ENCODE data around the gene MEP1A.

Gene MEP1A

DNA sequence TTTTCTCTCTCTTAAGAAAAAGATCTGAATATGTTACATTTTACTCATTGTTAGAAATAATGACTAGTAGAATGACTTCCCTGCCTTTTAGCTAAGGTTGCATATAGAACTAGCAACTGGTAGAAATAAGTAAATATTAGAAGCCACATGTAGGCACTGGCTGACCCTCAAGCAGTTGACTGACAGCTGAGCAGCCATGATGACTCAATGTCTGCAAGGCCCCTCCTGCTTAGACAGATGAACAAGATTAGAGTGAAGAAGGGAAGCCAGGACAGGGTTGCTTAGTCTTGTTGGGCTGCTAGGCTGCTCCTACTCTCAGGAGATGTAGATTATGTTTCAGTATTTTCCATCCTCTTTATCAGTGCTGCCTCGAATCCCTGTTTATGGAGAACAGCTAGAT, 6.5 kb downstream of the MEP1A start:
- no peaks in the 10 kb centered on the region for H3K36me3 ChIP-seq (ENCODE audit: insufficient read depth, low read length)
- H2AFZ ChIP-seq (ENCODE audit: low read length), result no peak overlapping the region
- no peaks in the 10 kb centered on the region for H3K27me3 ChIP-seq (ENCODE audit: insufficient read depth, low read length, poor library complexity, severe bottlenecking)
- H3K9me2 ChIP-seq (replicated peaks; ENCODE audit: low read depth, low read length), result no peaks in the 10 kb centered on the region
- H4K20me1 ChIP-seq (ENCODE audit: insufficient read depth, low read length, poor library complexity, severe bottlenecking), result no peaks in the 10 kb centered on the region
- no peaks in the 10 kb centered on the region for H3K4me1 ChIP-seq (ENCODE audit: insufficient read depth, low read length, poor library complexity, severe bottlenecking)
- no peaks in the 10 kb centered on the region for H3K79me2 ChIP-seq (ENCODE audit: insufficient read depth, low read length)
- no peaks in the 10 kb centered on the region for H3F3A ChIP-seq (ENCODE audit: low read depth)
- no peaks in the 10 kb centered on the region for H3K9me3 ChIP-seq (ENCODE audit: insufficient read depth, low read depth, low read length)
- H3K4me3 ChIP-seq (ENCODE audit: low read length, poor library complexity, severe bottlenecking), result no peak overlapping the region
- no peak overlapping the region for H3K9ac ChIP-seq (ENCODE audit: low read depth, low read length, poor library complexity, severe bottlenecking)
- no peak overlapping the region for H3K4me2 ChIP-seq (ENCODE audit: low read depth, low read length, poor library complexity, severe bottlenecking)
- TF ChIP-seq, protein P1, sequence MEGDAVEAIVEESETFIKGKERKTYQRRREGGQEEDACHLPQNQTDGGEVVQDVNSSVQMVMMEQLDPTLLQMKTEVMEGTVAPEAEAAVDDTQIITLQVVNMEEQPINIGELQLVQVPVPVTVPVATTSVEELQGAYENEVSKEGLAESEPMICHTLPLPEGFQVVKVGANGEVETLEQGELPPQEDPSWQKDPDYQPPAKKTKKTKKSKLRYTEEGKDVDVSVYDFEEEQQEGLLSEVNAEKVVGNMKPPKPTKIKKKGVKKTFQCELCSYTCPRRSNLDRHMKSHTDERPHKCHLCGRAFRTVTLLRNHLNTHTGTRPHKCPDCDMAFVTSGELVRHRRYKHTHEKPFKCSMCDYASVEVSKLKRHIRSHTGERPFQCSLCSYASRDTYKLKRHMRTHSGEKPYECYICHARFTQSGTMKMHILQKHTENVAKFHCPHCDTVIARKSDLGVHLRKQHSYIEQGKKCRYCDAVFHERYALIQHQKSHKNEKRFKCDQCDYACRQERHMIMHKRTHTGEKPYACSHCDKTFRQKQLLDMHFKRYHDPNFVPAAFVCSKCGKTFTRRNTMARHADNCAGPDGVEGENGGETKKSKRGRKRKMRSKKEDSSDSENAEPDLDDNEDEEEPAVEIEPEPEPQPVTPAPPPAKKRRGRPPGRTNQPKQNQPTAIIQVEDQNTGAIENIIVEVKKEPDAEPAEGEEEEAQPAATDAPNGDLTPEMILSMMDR (conservative IDR thresholded peaks at IDR 0.05; ENCODE audit: low read length), result no peak
- TF ChIP-seq EZH2phosphoT487 (IDR thresholded peaks at IDR 0.05; ENCODE audit: borderline replicate concordance), result no peak

DNA sequence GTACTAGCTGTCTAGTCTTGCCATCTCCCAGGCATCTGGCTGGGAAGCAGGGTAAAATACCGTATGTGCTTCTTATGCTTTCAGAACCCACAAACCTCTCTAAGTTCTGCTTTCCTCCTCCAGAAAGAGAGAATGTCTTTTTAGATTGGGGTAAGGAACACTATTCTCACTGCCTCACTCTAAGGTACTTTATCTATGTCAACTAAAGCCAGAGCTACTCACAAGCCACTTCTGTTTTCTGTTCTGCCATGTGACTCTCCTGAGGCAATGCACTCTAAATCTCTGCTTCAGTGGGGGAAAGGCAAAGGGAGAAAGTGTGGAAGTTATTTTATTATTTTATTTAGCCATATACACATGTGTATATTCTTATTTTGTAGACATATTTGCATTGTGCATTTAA, 15.6 kb downstream of the MEP1A start:
- no peaks in the 10 kb centered on the region for H3K79me2 ChIP-seq (ENCODE audit: insufficient read depth, low read length)
- no peaks in the 10 kb centered on the region for H3K9me2 ChIP-seq (replicated peaks; ENCODE audit: low read depth, low read length)
- no peaks in the 10 kb centered on the region for H3K27me3 ChIP-seq (ENCODE audit: insufficient read depth, low read length, poor library complexity, severe bottlenecking)
- no peaks in the 10 kb centered on the region for H3F3A ChIP-seq (ENCODE audit: low read depth)
- no peak overlapping the region for H3K9ac ChIP-seq (ENCODE audit: low read depth, low read length, poor library complexity, severe bottlenecking)
- no peak overlapping the region for H3K4me3 ChIP-seq (ENCODE audit: low read length, poor library complexity, severe bottlenecking)
- TF ChIP-seq, protein P1 (conservative IDR thresholded peaks at IDR 0.05; ENCODE audit: low read length), result no peak
- no peak for TF ChIP-seq EZH2phosphoT487 (IDR thresholded peaks at IDR 0.05; ENCODE audit: borderline replicate concordance)
- no peak overlapping the region for H3K4me2 ChIP-seq (ENCODE audit: low read depth, low read length, poor library complexity, severe bottlenecking)
- H3K36me3 ChIP-seq (ENCODE audit: insufficient read depth, low read length), result no peaks in the 10 kb centered on the region
- no peaks in the 10 kb centered on the region for H3K4me1 ChIP-seq (ENCODE audit: insufficient read depth, low read length, poor library complexity, severe bottlenecking)
- no peaks in the 10 kb centered on the region for H4K20me1 ChIP-seq (ENCODE audit: insufficient read depth, low read length, poor library complexity, severe bottlenecking)
- no peaks in the 10 kb centered on the region for H3K9me3 ChIP-seq (ENCODE audit: insufficient read depth, low read depth, low read length)
- no peak overlapping the region for H2AFZ ChIP-seq (ENCODE audit: low read length)

DNA sequence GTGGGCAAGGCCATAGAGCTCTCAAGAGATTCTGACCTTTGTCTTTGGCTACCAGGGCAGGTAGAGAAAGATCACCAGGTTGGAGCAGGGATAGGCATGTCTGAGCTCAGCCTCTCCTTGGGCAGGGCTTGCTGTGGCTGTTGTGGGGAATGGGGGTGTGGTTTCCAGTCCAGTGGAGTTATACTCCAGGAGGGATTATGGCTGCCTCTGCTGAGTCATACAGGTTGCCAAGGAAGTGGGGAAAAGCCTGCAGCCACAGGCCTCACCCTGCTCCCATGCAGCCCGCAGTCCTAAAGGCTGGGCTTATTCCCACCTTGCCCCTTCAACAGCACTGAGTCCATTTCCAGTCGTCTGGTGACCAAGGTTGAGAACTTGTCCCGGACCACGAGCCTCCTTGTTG, 21.9 kb downstream of the MEP1A start:
- no peaks in the 10 kb centered on the region for H3K4me1 ChIP-seq (ENCODE audit: insufficient read depth, low read length, poor library complexity, severe bottlenecking)
- no peaks in the 10 kb centered on the region for H4K20me1 ChIP-seq (ENCODE audit: insufficient read depth, low read length, poor library complexity, severe bottlenecking)
- no peak overlapping the region for H2AFZ ChIP-seq (ENCODE audit: low read length)
- TF ChIP-seq EZH2phosphoT487 (IDR thresholded peaks at IDR 0.05; ENCODE audit: borderline replicate concordance), result no peak
- TF ChIP-seq, protein P1 (conservative IDR thresholded peaks at IDR 0.05; ENCODE audit: low read length), result no peak
- H3K27me3 ChIP-seq (ENCODE audit: insufficient read depth, low read length, poor library complexity, severe bottlenecking), result no peaks in the 10 kb centered on the region
- no peak overlapping the region for H3K4me3 ChIP-seq (ENCODE audit: low read length, poor library complexity, severe bottlenecking)
- H3K9me3 ChIP-seq (ENCODE audit: insufficient read depth, low read depth, low read length), result no peaks in the 10 kb centered on the region
- no peaks in the 10 kb centered on the region for H3K9me2 ChIP-seq (replicated peaks; ENCODE audit: low read depth, low read length)
- H3K79me2 ChIP-seq (ENCODE audit: insufficient read depth, low read length), result no peaks in the 10 kb centered on the region
- no peak overlapping the region for H3K4me2 ChIP-seq (ENCODE audit: low read depth, low read length, poor library complexity, severe bottlenecking)
- no peaks in the 10 kb centered on the region for H3K36me3 ChIP-seq (ENCODE audit: insufficient read depth, low read length)
- H3K9ac ChIP-seq (ENCODE audit: low read depth, low read length, poor library complexity, severe bottlenecking), result no peak overlapping the region
- no peaks in the 10 kb centered on the region for H3F3A ChIP-seq (ENCODE audit: low read depth)
